WTC11 (cell line): ENCODE measurements around the gene TATDN3. TPM values are rescaled to one million over a fixed set of nuclear protein-coding genes. Genes with fewer than 3 reads are reported as not detected.

Experiments used
- ATAC-seq: fragments of 200-7000 bp; cut with Tn5 transposase; 2 replicates; pipeline ENCODE4 v1.10.0; 2021; ENCODE audit warnings: mild to moderate bottlenecking, moderate library complexity
- CTCF ChIA-PET: fragments of 300-600 bp; sonication (Branson Sonifier 250); formaldehyde crosslinking; loops from one replicate; lab custom pipeline; 2021; ENCODE audit warnings: antibody characterized with exemption; lab: Charles Lee
- POLR2A ChIA-PET: fragments of 350-600 bp; sonication (Branson Sonifier 250); formaldehyde crosslinking; loops from one replicate; lab custom pipeline; 2021; ENCODE audit warnings: antibody characterized with exemption; lab: Charles Lee
- DNase-seq: peaks from one replicate; pipeline ENCODE4 v3.0.0; 2021; ENCODE audit warnings: low spot score
- H3K27ac Mint-ChIP-seq: 2 replicates; pipeline ENCODE4 v1.8.0; 2021; ENCODE audit warnings: mixed read lengths
- H3K27me3 Mint-ChIP-seq: 2 replicates; pipeline ENCODE4 v1.8.0; 2021; ENCODE audit warnings: low read depth, mild to moderate bottlenecking, moderate library complexity, mixed read lengths
- H3K36me3 Mint-ChIP-seq: 2 replicates; pipeline ENCODE4 v1.8.0; 2021; ENCODE audit warnings: mixed read lengths
- H3K4me1 Mint-ChIP-seq: 2 replicates; pipeline ENCODE4 v1.8.0; 2022; ENCODE audit warnings: mixed read lengths
- H3K4me3 Mint-ChIP-seq: 2 replicates; pipeline ENCODE4 v1.8.0; 2021; ENCODE audit warnings: mild to moderate bottlenecking, moderate library complexity, mixed read lengths
- H3K9me3 Mint-ChIP-seq: 2 replicates; pipeline ENCODE4 v1.8.0; 2021; ENCODE audit warnings: mixed read lengths
- CTCF ChIP-seq: fragments of 200-600 bp; IDR thresholded peaks from 2 replicates; pipeline ENCODE4 v1.8.0; 2022; ENCODE audit warnings: antibody characterized with exemption
- ESRRA ChIP-seq: sonication (generic); formaldehyde crosslinking; IDR thresholded peaks from 2 replicates; pipeline ENCODE4 v1.8.1; 2022; ENCODE audit warnings: mild to moderate bottlenecking, missing genetic modification reagents, borderline replicate concordance
- HMGA2 ChIP-seq: fragments of 250-450 bp; sonication (Bioruptor Pico); IDR thresholded peaks from 2 replicates; pipeline ENCODE4 v1.4.0; 2021; ENCODE audit warnings: mild to moderate bottlenecking, moderate library complexity
- MXD4 ChIP-seq: fragments of 250-450 bp; sonication (Bioruptor Pico); IDR thresholded peaks from 2 replicates; pipeline ENCODE4 v1.8.0; 2021; ENCODE audit warnings: mild to moderate bottlenecking, moderate library complexity, borderline replicate concordance
- NFYB ChIP-seq: sonication (generic); formaldehyde crosslinking; conservative IDR thresholded peaks from 2 replicates; pipeline ENCODE4 v1.8.0; 2022; ENCODE audit warnings: low read depth, missing genetic modification reagents
- NR3C1 ChIP-seq: sonication (generic); formaldehyde crosslinking; conservative IDR thresholded peaks from 2 replicates; pipeline ENCODE4 v1.8.1; 2023; ENCODE audit warnings: low read depth, mild to moderate bottlenecking, missing genetic modification reagents
- PREB ChIP-seq: sonication (generic); formaldehyde crosslinking; IDR thresholded peaks from 2 replicates; pipeline ENCODE4 v1.8.1; 2022; ENCODE audit warnings: mild to moderate bottlenecking, missing genetic modification reagents, moderate library complexity, borderline replicate concordance
- RORB ChIP-seq: fragments of 250-450 bp; sonication (Bioruptor Pico); IDR thresholded peaks from 2 replicates; pipeline ENCODE4 v1.9.0; 2021; ENCODE audit warnings: mild to moderate bottlenecking
- ZNF121 ChIP-seq: sonication (generic); formaldehyde crosslinking; IDR thresholded peaks from 2 replicates; pipeline ENCODE4 v1.8.0; 2023; ENCODE audit warnings: missing genetic modification reagents
- ZNF396 ChIP-seq: fragments of 250-450 bp; sonication (Bioruptor Pico); IDR thresholded peaks from 2 replicates; pipeline ENCODE4 v1.8.0; 2021; ENCODE audit warnings: mild to moderate bottlenecking, moderate library complexity, borderline replicate concordance
- total RNA-seq: library from RNA; stranded (reverse); gene quantifications from 3 replicates; pipeline ENCODE4 v1.2.3, GENCODE V29; 2021
- TF ChIP-seq, protein P1 (sequence below): sonication (generic); formaldehyde crosslinking; IDR thresholded peaks from 2 replicates; pipeline ENCODE4 v1.8.1; 2022; ENCODE audit warnings: low read depth, mild to moderate bottlenecking, moderate library complexity, missing genetic modification reagents, borderline replicate concordance
- TF ChIP-seq, protein P2 (sequence below): sonication (generic); formaldehyde crosslinking; IDR thresholded peaks from 2 replicates; pipeline ENCODE4 v1.8.1; 2023; ENCODE audit warnings: mild to moderate bottlenecking, missing genetic modification reagents, borderline replicate concordance
- TF ChIP-seq, protein P3 (sequence below): sonication (generic); formaldehyde crosslinking; IDR thresholded peaks from 2 replicates; pipeline ENCODE4 v1.8.1; 2023; ENCODE audit warnings: mild to moderate bottlenecking, missing genetic modification reagents
- TF ChIP-seq, protein P4 (sequence below): sonication (generic); formaldehyde crosslinking; IDR thresholded peaks from 2 replicates; pipeline ENCODE4 v1.8.1; 2023; ENCODE audit warnings: mild to moderate bottlenecking, moderate library complexity, missing genetic modification reagents

Gene TATDN3
- total RNA-seq, 1 experiment from 2014 or later: 19.3 TPM

GRCh38 chr1:212754680-212755079 lies 37.0 kb upstream of the TATDN3 start:
- peak overlapping the region; percentile 59; the same call in 1 of the 2 replicates for H3K27ac Mint-ChIP-seq
- no peaks in the 10 kb centered on the region for H3K9me3 Mint-ChIP-seq
- 0 out of 2 replicates have a peak, but pooled peaks cover 4% of the 10 kb centered on the region for H3K36me3 Mint-ChIP-seq
- POLR2A ChIA-PET: no interaction called here
- DNase-seq (no peak), ATAC-seq (peak; percentile 38)
- CTCF ChIA-PET: interaction anchor here (1.1 to 1.4 kb wide), 4 partner anchors 90 to 299 kb away, joined by 3 to 5 read pairs (median 4); no protein-coding TSS in a partner anchor
- H3K4me3 Mint-ChIP-seq: no peak overlapping the region
- TF ChIP-seq RORB: no peak
- TF ChIP-seq, protein P1, sequence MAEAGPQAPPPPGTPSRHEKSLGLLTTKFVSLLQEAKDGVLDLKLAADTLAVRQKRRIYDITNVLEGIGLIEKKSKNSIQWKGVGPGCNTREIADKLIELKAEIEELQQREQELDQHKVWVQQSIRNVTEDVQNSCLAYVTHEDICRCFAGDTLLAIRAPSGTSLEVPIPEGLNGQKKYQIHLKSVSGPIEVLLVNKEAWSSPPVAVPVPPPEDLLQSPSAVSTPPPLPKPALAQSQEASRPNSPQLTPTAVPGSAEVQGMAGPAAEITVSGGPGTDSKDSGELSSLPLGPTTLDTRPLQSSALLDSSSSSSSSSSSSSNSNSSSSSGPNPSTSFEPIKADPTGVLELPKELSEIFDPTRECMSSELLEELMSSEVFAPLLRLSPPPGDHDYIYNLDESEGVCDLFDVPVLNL (CRISPR knock-in tag): no peak
- peaks cover 43% of the 10 kb centered on the region for H3K4me1 Mint-ChIP-seq
- H3K27me3 Mint-ChIP-seq: no peaks in the 10 kb centered on the region

DNA sequence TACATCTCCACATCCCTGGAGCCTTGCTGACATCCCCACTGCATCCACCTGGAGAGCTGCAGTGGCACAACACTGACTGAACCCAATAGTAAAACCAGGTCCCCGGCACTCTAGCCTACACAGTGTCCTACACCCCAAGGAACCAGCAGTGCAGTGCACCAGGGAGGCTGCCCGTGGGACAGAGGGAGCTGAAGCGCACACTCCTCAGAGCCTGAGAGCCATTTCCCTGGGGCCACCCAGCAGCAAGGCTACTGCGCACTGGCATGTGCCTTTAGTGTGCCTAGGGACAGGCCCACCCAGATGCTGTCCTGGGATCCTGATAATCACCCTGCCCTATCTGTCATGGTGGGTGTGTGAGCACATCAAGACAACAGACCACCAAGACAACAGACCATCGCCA lies 32.0 kb upstream of the TATDN3 start:
- H3K4me1 Mint-ChIP-seq: peaks cover 9% of the 10 kb centered on the region
- TF ChIP-seq, protein P2, sequence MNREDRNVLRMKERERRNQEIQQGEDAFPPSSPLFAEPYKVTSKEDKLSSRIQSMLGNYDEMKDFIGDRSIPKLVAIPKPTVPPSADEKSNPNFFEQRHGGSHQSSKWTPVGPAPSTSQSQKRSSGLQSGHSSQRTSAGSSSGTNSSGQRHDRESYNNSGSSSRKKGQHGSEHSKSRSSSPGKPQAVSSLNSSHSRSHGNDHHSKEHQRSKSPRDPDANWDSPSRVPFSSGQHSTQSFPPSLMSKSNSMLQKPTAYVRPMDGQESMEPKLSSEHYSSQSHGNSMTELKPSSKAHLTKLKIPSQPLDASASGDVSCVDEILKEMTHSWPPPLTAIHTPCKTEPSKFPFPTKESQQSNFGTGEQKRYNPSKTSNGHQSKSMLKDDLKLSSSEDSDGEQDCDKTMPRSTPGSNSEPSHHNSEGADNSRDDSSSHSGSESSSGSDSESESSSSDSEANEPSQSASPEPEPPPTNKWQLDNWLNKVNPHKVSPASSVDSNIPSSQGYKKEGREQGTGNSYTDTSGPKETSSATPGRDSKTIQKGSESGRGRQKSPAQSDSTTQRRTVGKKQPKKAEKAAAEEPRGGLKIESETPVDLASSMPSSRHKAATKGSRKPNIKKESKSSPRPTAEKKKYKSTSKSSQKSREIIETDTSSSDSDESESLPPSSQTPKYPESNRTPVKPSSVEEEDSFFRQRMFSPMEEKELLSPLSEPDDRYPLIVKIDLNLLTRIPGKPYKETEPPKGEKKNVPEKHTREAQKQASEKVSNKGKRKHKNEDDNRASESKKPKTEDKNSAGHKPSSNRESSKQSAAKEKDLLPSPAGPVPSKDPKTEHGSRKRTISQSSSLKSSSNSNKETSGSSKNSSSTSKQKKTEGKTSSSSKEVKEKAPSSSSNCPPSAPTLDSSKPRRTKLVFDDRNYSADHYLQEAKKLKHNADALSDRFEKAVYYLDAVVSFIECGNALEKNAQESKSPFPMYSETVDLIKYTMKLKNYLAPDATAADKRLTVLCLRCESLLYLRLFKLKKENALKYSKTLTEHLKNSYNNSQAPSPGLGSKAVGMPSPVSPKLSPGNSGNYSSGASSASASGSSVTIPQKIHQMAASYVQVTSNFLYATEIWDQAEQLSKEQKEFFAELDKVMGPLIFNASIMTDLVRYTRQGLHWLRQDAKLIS (CRISPR knock-in tag): no peak
- TF ChIP-seq MXD4 (CRISPR knock-in tag) (no peak), RORB (no peak), ESRRA (CRISPR knock-in tag) (no peak), NFYB (CRISPR knock-in tag) (no peak)
- H3K4me3 Mint-ChIP-seq: no peak overlapping the region
- no peaks in the 10 kb centered on the region for H3K27me3 Mint-ChIP-seq
- CTCF ChIA-PET: interaction anchor here (2.9 kb wide), 1 partner anchor 10 kb away, joined by 18 read pairs; no protein-coding TSS in a partner anchor
- no peak for ATAC-seq
- 0 out of 2 replicates have a peak, but pooled peaks cover 4% of the 10 kb centered on the region for H3K36me3 Mint-ChIP-seq
- POLR2A ChIA-PET: interaction anchor here (0.6 kb wide), 1 partner anchor 150 kb away, joined by 4 read pairs; no protein-coding TSS in a partner anchor
- H3K9me3 Mint-ChIP-seq: no peaks in the 10 kb centered on the region
- no peak for DNase-seq
- no peak overlapping the region for H3K27ac Mint-ChIP-seq

- peak; percentile 84 for DNase-seq
- CTCF ChIA-PET: interaction anchor here (2.9 kb wide), 1 partner anchor 10 kb away, joined by 18 read pairs; no protein-coding TSS in a partner anchor
- Mint-ChIP-seq H3K27ac (no peak overlapping the region), H3K9me3 (no peaks in the 10 kb centered on the region), H3K36me3 (peaks cover 4% of the 10 kb centered on the region; the same call in 1 of the 2 replicates), H3K27me3 (no peaks in the 10 kb centered on the region), H3K4me1 (0 out of 2 replicates have a peak, but pooled peaks cover 10% of the 10 kb centered on the region), H3K4me3 (no peak overlapping the region)
- TF ChIP-seq, protein P3, sequence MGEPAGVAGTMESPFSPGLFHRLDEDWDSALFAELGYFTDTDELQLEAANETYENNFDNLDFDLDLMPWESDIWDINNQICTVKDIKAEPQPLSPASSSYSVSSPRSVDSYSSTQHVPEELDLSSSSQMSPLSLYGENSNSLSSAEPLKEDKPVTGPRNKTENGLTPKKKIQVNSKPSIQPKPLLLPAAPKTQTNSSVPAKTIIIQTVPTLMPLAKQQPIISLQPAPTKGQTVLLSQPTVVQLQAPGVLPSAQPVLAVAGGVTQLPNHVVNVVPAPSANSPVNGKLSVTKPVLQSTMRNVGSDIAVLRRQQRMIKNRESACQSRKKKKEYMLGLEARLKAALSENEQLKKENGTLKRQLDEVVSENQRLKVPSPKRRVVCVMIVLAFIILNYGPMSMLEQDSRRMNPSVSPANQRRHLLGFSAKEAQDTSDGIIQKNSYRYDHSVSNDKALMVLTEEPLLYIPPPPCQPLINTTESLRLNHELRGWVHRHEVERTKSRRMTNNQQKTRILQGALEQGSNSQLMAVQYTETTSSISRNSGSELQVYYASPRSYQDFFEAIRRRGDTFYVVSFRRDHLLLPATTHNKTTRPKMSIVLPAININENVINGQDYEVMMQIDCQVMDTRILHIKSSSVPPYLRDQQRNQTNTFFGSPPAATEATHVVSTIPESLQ (CRISPR knock-in tag): no peak
- TF ChIP-seq PREB (CRISPR knock-in tag) (no peak), CTCF (peak; percentile 51; the same call in 1 of the 2 replicates), ZNF396 (CRISPR knock-in tag) (no peak), NR3C1 (CRISPR knock-in tag) (no peak), ZNF121 (CRISPR knock-in tag) (0 out of 2 replicates have a peak, but pooled peaks have one; percentile 6), ESRRA (CRISPR knock-in tag) (no peak), HMGA2 (CRISPR knock-in tag) (no peak)
- TF ChIP-seq, protein P4, sequence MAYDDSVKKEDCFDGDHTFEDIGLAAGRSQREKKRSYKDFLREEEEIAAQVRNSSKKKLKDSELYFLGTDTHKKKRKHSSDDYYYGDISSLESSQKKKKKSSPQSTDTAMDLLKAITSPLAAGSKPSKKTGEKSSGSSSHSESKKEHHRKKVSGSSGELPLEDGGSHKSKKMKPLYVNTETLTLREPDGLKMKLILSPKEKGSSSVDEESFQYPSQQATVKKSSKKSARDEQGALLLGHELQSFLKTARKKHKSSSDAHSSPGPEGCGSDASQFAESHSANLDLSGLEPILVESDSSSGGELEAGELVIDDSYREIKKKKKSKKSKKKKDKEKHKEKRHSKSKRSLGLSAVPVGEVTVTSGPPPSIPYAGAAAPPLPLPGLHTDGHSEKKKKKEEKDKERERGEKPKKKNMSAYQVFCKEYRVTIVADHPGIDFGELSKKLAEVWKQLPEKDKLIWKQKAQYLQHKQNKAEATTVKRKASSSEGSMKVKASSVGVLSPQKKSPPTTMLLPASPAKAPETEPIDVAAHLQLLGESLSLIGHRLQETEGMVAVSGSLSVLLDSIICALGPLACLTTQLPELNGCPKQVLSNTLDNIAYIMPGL (CRISPR knock-in tag): peak; percentile 51; the same call in 1 of the 2 replicates
- POLR2A ChIA-PET: interaction anchor here (0.6 kb wide), 1 partner anchor 149 kb away, joined by 4 read pairs; no protein-coding TSS in a partner anchor
- peak; percentile 99 for ATAC-seq
Measured at GRCh38 chr1:212760126-212760823, 31.4 kb upstream of the TATDN3 start.
